Epithelial cell of proximal tubule (primary cell): Measurements from ENCODE around the gene CFHR1. TPM values are rescaled to one million over a fixed set of nuclear protein-coding genes. Genes with fewer than 3 reads are reported as not detected.

Experiments
- DNase-seq: peaks from one replicate; pipeline ENCODE4 v3.0.0-alpha.2; 2011; ENCODE audit warnings: low read depth
- H3K4me3 ChIP-seq: 2 replicates; pipeline ENCODE4 v1.5.1; 2011; ENCODE audit warnings: low read depth, mild to moderate bottlenecking, low read length
- CTCF ChIP-seq: conservative IDR thresholded peaks from 2 replicates; pipeline ENCODE4 v1.5.1; 2012; ENCODE audit warnings: low read depth, mild to moderate bottlenecking, low read length
- total RNA-seq: library from RNA; depleted of rRNA; stranded (reverse); fragments of >200 nt; gene quantifications from 2 replicates; pipeline ENCODE4 v1.2.3, GENCODE V29; 2015

Gene CFHR1
- total RNA-seq, 1 donor from 2014 or later: not detected

GRCh38 chr1:196858811-196859210, 39.3 kb downstream of the CFHR1 start:
- no peak overlapping the region for H3K4me3 ChIP-seq
- DNase-seq: no peak
- no peak for TF ChIP-seq CTCF

GRCh38 chr1:196860323-196860884, 40.9 kb downstream of the CFHR1 start:
- H3K4me3 ChIP-seq: no peak overlapping the region
- no peak for DNase-seq
- no peak for TF ChIP-seq CTCF

- DNase-seq: no peak
- no peak overlapping the region for H3K4me3 ChIP-seq
- no peak for TF ChIP-seq CTCF
Observed at GRCh38 chr1:196861429-196861828, 41.9 kb downstream of the CFHR1 start.

GRCh38 chr1:196866974-196867373, 47.4 kb downstream of the CFHR1 start:
- no peak overlapping the region for H3K4me3 ChIP-seq
- DNase-seq: no peak
- no peak for TF ChIP-seq CTCF

GRCh38 chr1:196873385-196873784, 53.9 kb downstream of the CFHR1 start:
- DNase-seq: no peak
- no peak overlapping the region for H3K4me3 ChIP-seq
- TF ChIP-seq CTCF: no peak

GRCh38 chr1:196875935-196876334, 56.4 kb downstream of the CFHR1 start:
- H3K4me3 ChIP-seq: no peak overlapping the region
- no peak for TF ChIP-seq CTCF

GRCh38 chr1:196877964-196878363, 58.4 kb downstream of the CFHR1 start:
- TF ChIP-seq CTCF: no peak
- no peak for DNase-seq
- H3K4me3 ChIP-seq: peak overlapping the region; percentile 28

More at GRCh38 chr1:196875935-196876334, 56.4 kb downstream of the CFHR1 start:
- no peak for DNase-seq
